ENCODE measurements around the gene USP35.
A peak's percentile ranks its signal among the peaks of the same experiment; 100 is the strongest.
"Not testable (repeated sequence)": the region's sequence is repeated elsewhere in the genome, so short reads cannot be mapped to it uniquely, and the experiment has no call there.

Gene USP35

GRCh38 chr11:78218707-78219492 lies 30.2 kb downstream of the USP35 start:
- no peak for DNase-seq

- DNase-seq: no peak
Measured at GRCh38 chr11:78219493-78220217, 30.9 kb downstream of the USP35 start.

GRCh38 chr11:78220218-78221157 lies 31.8 kb downstream of the USP35 start:
- no peak for DNase-seq

- no peak for DNase-seq
Measured at GRCh38 chr11:78221396-78222315, 32.9 kb downstream of the USP35 start.

- not testable (repeated sequence) for DNase-seq
Measured at GRCh38 chr11:78222726-78223125, 34.0 kb downstream of the USP35 start.

GRCh38 chr11:78223320-78223954 lies 34.7 kb downstream of the USP35 start:
- DNase-seq: no peak

- DNase-seq: no peak
Measured at GRCh38 chr11:78224506-78224905, 35.8 kb downstream of the USP35 start.

GRCh38 chr11:78224906-78225420 lies 36.2 kb downstream of the USP35 start:
- DNase-seq: no peak

- no peak for DNase-seq
Measured at GRCh38 chr11:78226684-78227680, 38.3 kb downstream of the USP35 start.

- DNase-seq: no peak
Measured at GRCh38 chr11:78227921-78228320, 39.2 kb downstream of the USP35 start.

GRCh38 chr11:78228467-78228866 lies 39.7 kb downstream of the USP35 start:
- DNase-seq: peak; percentile 44

- no peak for DNase-seq
Measured at GRCh38 chr11:78229106-78229505, 40.4 kb downstream of the USP35 start.

- DNase-seq: no peak
Measured at GRCh38 chr11:78230161-78230877, 41.6 kb downstream of the USP35 start.

- no peak for DNase-seq
Measured at GRCh38 chr11:78231962-78232501, 43.3 kb downstream of the USP35 start.

GRCh38 chr11:78233046-78233445 lies 44.3 kb downstream of the USP35 start:
- DNase-seq: not testable (repeated sequence)

- DNase-seq: no peak
Measured at GRCh38 chr11:78234006-78234405, 45.3 kb downstream of the USP35 start.

GRCh38 chr11:78237293-78238046 lies 48.8 kb downstream of the USP35 start:
- DNase-seq: no peak

- DNase-seq: no peak
Measured at GRCh38 chr11:78239781-78240180, 51.1 kb downstream of the USP35 start.
